ENCODE measurements around the gene RHO.

DNA sequence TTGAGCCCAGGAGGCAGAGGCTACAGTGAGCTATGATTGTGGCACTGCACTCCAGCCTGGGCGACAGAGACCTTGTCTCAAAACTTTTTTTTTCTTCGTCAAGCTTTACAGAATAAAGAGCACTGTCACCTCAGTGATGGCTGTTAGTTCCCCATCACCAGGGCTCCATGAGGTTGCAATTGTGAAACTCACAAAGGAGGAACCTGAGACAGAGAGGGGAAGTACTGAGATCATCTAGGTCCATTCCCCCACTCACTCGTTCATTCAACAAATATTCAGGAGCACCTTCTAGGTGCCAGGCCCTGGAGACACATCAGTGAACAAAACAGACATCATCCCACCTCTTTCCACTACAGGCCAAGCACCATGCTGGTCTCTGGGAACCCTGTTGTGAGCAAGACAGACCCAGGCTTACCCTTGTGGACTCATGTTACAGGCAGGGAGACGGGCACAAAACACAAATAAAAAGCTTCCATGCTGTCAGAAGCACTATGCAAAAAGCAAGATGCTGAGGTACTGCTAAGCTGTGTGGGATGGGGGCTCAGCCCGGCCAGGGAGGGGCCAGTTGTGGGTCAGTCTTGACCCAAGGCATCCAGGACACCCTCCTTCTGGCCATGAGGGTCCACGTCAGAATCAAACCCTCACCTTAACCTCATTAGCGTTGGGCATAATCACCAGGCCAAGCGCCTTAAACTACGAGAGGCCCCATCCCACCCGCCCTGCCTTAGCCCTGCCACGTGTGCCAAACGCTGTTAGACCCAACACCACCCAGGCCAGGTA, 2.1 kb upstream of the RHO start:
- TF ChIP-seq, protein P1, sequence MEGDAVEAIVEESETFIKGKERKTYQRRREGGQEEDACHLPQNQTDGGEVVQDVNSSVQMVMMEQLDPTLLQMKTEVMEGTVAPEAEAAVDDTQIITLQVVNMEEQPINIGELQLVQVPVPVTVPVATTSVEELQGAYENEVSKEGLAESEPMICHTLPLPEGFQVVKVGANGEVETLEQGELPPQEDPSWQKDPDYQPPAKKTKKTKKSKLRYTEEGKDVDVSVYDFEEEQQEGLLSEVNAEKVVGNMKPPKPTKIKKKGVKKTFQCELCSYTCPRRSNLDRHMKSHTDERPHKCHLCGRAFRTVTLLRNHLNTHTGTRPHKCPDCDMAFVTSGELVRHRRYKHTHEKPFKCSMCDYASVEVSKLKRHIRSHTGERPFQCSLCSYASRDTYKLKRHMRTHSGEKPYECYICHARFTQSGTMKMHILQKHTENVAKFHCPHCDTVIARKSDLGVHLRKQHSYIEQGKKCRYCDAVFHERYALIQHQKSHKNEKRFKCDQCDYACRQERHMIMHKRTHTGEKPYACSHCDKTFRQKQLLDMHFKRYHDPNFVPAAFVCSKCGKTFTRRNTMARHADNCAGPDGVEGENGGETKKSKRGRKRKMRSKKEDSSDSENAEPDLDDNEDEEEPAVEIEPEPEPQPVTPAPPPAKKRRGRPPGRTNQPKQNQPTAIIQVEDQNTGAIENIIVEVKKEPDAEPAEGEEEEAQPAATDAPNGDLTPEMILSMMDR (IDR thresholded peaks at IDR 0.05; ENCODE audit: low read depth, low read length): no peak
- no peak for TF ChIP-seq EZH2phosphoT487 (IDR thresholded peaks at IDR 0.05; ENCODE audit: low read depth)

Measured in OCI-LY3 (cell line).